GM19328 (cell line): ENCODE results near the gene PRRC1.

Experiments
- ATAC-seq: cut with Tn5 transposase; IDR thresholded peaks from one replicate; pipeline ENCODE4 v1.9.1; 2021; ENCODE audit warnings: mild to moderate bottlenecking, moderate library complexity; ENCODE audit not compliant: unreplicated experiment

PRRC1 gene

GRCh38 chr5:127574852-127575679 is 57.6 kb downstream of the PRRC1 start:
- ATAC-seq: no peak

- no peak for ATAC-seq
Measured at GRCh38 chr5:127577458-127577857, 60.0 kb downstream of the PRRC1 start.

DNA sequence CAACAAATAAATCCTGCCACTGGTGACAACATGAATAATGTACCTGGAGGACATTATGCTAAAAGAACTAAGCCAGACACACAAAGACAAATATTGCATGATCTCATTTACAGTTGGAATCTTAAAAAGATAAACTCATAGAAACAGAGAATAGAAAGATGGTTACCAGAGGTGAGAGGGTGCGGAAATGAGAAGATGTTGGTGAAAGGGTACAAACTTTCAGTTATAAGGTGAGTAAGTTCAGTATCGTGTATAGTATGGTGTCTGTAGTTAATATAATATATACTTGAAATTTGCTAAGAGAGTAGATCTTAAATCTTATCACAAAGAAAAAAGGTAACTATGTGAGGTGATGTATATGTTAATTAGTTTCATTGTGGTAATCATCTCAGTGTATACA is 63.3 kb downstream of the PRRC1 start:
- no peak for ATAC-seq

DNA sequence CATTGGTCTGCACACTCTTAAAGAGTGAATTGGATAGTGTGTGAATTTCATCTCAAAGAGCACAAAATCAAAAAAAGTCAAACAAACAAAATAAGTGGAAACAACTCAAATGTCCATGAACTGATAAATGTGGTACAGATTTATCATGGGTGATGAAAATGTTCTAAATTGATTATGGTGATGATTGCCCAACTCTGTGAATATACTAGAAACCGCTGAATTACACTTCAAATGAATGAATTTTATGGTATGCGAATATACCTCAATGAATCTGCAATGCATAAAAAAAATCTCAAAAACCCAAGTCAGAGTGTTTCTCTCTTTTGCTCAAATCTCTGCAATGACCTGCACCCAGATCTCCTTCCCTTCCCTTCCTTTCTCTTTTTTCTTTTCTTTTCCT is 64.0 kb downstream of the PRRC1 start:
- ATAC-seq: no peak

DNA sequence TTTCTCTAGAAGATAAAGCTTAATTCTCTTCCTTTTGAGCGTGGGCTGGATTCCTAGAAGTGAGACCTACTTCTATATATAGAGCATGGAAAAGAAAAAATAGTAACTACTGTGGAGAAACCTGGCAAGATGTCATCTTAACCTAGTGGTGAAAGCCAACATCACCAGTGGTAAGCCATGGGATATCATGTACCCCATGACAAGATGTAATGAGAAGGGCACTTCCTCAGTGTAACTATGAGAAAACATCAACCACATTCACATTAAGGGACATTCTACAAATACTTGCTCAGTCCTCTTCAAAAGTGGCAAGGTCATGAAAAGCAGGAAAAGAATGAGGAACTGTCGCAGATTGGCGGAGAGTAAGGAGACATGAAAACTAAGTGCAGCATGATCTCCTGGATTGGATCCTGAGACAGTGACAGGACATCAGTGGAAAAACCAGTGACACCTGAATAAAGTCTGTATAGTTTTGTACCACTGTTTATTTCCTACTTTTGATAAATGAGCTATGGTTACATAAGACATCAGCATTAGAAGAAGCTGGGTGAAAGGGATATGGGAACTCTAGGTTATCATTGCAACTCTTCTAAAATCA is 65.4 kb downstream of the PRRC1 start:
- ATAC-seq: no peak

DNA sequence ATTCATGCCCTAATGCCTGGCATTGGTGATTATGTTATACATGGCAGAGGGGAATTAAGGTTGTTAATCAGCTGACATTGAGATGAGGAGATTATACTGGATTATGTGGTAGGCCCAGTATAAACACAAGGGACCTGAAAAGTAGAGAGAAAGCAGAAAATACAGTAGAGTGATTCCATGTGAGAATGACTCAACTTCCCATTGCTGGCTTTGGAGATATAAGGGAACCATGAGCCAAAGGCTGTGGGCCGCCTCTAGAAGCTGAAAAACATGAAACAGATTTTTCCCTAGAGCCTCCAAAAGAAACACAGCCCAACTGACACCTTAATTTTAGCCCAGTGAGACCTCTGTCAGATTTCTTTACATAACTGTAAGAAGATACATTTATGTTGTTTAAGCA is 66.4 kb downstream of the PRRC1 start:
- no peak for ATAC-seq

- no peak for ATAC-seq
Measured at GRCh38 chr5:127585661-127586060, 68.2 kb downstream of the PRRC1 start.

GRCh38 chr5:127586066-127586770 is 68.8 kb downstream of the PRRC1 start:
- ATAC-seq: peak; percentile 56

- ATAC-seq: peak; percentile 36
Measured at GRCh38 chr5:127586811-127587210, 69.4 kb downstream of the PRRC1 start.

GRCh38 chr5:127587246-127587917 is 69.9 kb downstream of the PRRC1 start:
- ATAC-seq: no peak

DNA sequence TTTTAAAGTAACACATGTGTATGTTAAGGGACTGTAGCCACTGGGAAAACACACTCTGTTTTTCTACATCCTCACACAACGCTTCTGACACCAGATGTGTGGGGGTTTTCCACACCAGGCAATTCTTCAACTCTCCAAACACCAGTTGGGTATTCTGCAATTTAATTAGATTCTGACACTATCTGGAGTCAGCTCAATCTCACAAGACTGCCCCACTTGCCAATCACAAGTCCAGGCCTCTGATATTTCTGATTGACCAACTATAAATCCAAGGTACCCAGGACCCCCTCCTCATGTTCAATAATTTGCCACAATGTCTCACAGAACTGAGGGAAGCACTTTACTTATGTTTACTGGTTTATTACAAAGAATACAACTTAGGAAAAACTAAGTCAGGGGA is 70.9 kb downstream of the PRRC1 start:
- ATAC-seq: no peak

GRCh38 chr5:127589309-127590030 is 72.0 kb downstream of the PRRC1 start:
- no peak for ATAC-seq

GRCh38 chr5:127590156-127590722 is 72.8 kb downstream of the PRRC1 start:
- ATAC-seq: peak; percentile 40

GRCh38 chr5:127595484-127596368 is 78.3 kb downstream of the PRRC1 start:
- ATAC-seq: no peak

GRCh38 chr5:127596501-127596900 is 79.1 kb downstream of the PRRC1 start:
- ATAC-seq: no peak

DNA sequence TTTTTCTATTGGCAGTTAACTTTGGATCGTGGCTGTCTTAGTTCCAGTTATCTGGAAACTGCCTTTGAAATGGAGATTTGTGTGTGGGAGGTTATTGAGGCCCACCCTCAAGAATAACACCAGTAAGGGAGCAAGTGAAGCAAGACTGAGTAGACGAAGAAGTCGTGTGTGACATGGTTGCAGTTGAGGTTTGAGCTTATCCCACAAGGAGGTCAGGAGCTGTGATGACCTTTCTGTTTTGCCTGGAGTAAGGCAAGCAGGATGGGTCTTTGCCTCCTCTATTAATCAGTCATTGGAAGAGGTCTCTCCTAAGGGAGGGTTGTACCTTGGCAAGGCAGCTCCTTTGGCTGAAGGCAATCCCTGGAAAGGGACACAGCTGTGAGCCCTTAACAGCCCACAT is 81.9 kb downstream of the PRRC1 start:
- ATAC-seq: no peak

DNA sequence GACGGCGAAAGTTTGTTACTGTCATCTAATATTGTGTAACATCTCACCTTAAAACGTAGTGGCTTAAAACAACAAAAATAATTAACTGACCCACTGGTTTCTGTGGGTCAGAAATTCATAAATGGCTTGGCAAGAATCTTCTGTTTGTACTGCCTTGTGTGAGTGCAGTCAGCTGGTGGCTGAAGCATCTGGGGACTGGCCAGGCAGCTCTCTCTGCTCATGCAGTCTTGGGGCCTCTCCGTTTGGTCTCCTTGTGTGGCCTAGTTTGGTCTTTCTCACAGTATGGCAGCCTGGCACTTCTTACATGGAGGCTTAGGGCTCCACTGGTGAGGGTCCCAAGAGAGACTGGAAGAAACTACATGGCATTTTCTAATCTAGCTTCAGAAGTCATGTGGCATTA is 82.4 kb downstream of the PRRC1 start:
- ATAC-seq: no peak

GRCh38 chr5:127601111-127601510 is 83.7 kb downstream of the PRRC1 start:
- no peak for ATAC-seq

DNA sequence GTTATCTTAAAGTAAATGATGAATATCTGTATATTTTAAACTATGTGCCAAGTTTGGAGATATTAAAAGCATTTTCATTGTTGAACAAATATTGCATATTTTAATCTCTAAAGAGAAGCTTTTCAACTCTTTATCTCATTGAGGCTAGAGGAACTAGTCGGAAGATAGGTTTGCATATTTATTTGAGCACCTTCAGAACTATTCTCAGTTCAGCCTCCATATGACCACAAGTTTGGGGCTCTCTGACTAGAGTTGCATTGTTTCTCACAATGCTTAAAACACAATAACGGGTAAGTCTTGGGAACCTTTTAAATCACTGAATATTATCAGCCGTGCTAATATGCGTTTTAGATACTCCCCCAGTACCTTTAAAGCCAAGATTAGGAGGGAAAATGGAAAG is 84.2 kb downstream of the PRRC1 start:
- no peak for ATAC-seq
